OCI-M1 (cell line): Measurements from ENCODE around the gene TGFBR3L.
A peak's percentile ranks its signal among the peaks of the same experiment; 100 is the strongest.

Experiments used
- DNase-seq: peaks from one replicate; lab custom pipeline; 2025; lab: John Stamatoyannopoulos, UW

TGFBR3L gene

GRCh38 chr19:7914598-7915045 is at the start of gene TGFBR3L:
Gene TGFBR3L (plus strand): TSS chr19:7914830.
- no peak for DNase-seq

DNA sequence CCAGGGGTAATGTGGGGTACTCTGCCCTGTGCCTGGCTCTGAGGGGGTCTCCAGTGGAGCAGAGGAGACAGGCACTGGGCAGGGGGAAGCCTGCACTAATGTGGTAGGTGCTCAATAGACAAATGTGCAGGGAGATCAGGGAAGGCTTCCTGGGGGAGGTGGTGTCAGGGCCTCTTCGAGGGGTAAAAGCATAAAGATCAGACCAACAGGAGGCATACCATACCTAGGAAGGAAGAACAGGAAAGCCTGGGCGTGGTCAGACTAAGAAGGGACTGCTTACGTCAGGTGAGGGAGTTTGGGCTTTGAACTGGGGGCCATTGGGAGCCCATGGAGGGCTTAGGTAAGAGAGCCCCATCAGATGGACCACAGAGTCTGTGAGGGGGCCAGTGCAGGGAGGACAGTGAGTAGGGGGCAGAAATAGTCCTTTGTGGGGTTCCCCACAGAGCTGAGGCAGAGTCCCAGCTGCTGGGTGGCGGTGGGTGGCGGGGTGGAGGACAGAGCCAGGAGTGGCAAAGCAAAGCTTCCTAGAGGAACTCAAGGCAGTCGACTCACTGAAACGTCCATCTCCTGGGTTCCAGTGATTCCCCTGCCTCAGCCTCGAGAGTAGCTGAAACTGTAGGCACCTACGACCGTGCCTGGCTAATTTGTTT is 49.2 kb upstream of the TGFBR3L start:
- DNase-seq, result peak; percentile 28

- DNase-seq, result no peak
These were observed 48.1 kb upstream of the TGFBR3L start for GRCh38 chr19:7866399-7867091.

GRCh38 chr19:7867092-7867844 is 47.4 kb upstream of the TGFBR3L start:
- no peak for DNase-seq

DNA sequence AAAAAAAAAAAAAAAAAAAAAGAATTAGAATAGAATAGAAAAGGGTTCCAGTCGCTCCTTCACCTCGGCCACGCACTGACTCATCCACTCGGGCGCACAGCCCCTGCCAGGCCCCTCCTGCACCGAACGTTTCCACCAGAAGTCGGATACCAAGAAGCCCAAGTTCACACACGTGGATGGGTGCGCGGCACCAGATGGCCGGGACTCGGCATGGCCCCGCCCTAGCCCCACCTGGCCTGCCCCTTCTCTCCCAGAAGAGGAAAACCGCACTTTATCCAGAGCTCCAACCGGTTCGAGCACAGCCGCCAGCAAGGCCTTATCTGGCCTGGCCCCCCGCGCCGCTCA is 46.3 kb upstream of the TGFBR3L start:
- DNase-seq, result no peak

- peak; percentile 98 for DNase-seq
These were observed 45.8 kb upstream of the TGFBR3L start for GRCh38 chr19:7868671-7869452.

- peak; percentile 93 for DNase-seq
These were observed 45.1 kb upstream of the TGFBR3L start for GRCh38 chr19:7869453-7869909.

DNA sequence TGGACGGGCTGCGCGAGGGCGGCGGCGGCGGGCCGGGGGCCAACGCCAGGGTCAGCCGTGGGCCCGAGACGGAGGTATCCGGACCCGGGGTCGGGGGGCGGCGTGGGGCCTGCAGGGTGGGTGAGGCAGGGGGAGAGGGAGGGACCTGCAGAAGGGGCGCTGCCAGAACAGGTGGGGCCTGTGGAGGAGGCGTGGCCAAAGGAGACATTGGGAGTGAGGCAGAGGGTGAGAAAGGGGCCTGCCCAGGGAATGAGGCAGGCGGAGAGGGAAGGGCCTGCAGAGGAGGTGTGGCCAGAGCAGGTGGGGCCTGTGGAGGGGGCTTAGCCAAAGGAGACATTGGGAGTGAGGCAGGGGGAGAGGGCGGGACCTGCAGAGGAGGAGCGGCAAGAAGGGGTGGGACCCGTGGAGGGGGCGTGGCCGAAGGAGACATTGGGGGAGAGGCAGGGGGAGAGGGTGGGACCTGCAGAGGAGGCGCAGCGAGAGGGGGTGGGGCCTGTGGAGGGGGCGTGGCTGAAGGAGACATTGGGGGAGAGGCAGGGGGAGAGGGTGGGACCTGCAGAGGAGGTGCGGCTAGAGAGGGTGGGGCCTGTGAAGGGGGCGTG is 44.6 kb upstream of the TGFBR3L start:
- peak; percentile 98 for DNase-seq

- peak; percentile 99 for DNase-seq
These were observed 43.8 kb upstream of the TGFBR3L start for GRCh38 chr19:7870571-7871436.

- DNase-seq, result peak; percentile 99
These were observed 43.0 kb upstream of the TGFBR3L start for GRCh38 chr19:7871437-7872305.

DNA sequence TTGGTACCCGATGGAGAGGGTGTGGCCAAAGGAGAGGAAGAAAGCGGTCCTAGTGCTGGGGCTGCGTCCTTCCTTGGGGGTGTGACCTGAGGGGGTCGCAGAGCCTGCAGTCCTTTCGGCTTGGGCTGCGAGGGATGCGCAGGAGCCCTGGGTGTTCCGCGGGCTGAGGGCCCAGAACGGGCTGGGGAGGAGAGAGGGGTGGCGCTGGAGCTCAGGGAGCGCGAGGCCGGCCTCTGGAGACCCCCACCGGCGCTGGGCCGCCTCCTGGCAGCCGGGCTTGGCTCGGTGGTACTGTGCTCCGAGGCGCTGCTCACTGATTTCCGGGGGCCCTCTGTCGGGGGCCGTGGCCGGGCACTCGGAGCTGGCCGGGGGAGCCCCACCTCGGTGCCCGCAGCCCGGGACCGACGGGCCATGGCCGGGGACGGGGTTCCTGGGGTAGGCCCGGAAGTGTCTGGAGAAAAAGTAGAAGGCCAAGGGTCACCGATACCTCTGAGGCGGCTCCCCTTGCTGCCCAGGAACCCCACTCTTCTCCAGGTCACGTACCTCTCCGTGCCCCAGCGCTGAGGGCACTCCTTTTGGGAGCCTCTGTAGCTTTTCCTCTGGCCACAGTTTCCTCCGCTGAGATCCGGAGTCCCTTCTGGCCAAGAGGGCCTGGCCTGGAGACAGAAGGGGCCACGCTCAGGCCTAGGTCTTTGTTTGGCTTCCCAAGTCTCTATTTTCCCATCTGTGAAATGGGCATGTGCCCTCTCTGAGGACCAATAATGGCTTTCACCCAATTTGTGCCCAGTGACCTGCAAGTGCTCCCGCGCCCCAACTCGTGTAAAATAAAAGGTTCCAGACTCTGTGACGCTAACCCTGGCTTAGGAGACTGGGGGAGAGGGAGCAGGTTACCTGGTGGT is 42.1 kb upstream of the TGFBR3L start:
- no peak for DNase-seq

GRCh38 chr19:7873304-7874075 is 41.1 kb upstream of the TGFBR3L start:
- no peak for DNase-seq

- DNase-seq, result no peak
These were observed 40.3 kb upstream of the TGFBR3L start, which contains the start of gene PRR36 for GRCh38 chr19:7874076-7874896. Gene PRR36 (minus strand): TSS chr19:7874390. CDS start chr19:7873689, 701 bp downstream.

DNA sequence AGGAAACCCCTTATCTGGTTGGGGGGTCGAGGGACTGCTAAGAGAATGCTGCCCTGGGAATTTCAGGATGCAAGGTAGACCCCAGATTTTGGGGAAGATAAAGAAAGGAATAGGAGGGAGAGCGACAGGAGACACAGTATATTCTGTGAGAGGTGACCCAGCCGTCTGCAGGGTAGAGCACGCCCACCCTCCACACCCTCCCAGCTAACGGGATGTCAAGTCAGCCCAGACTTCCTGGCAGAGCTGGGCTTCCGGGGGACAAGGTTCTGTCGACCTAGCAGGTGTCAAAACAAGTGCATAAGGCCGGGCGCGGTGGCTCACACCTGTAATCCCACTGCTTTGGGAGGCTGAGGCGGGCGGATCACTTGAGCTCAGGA is 39.7 kb upstream of the TGFBR3L start:
- DNase-seq, result no peak

DNA sequence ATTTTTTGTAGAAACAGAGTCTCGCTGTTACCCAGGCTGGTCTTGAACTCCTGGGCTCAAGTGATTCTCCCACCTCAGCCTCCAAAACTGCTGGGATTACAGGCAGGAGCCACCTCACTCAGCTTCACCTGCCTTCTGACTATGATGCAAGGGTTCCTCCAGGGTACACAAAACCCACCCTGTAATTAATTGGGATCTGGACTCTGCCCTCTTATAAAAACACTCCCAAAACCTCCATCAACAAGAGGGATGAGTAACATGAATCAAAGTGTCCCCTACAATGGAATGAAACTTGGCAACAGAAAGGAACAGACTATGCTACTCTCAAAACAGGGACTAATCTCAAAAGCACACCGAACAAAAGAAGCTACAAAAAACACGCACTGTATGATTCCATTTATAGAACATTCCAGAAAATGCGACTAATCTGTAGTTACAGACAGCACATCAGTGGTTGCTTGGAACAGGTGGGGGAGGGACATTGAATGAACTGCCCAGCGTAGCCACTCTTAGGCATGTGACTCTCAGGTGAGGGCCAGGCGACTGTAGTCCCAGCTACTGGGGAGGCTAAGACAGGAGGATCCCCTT is 37.3 kb upstream of the TGFBR3L start:
- DNase-seq, result no peak

DNA sequence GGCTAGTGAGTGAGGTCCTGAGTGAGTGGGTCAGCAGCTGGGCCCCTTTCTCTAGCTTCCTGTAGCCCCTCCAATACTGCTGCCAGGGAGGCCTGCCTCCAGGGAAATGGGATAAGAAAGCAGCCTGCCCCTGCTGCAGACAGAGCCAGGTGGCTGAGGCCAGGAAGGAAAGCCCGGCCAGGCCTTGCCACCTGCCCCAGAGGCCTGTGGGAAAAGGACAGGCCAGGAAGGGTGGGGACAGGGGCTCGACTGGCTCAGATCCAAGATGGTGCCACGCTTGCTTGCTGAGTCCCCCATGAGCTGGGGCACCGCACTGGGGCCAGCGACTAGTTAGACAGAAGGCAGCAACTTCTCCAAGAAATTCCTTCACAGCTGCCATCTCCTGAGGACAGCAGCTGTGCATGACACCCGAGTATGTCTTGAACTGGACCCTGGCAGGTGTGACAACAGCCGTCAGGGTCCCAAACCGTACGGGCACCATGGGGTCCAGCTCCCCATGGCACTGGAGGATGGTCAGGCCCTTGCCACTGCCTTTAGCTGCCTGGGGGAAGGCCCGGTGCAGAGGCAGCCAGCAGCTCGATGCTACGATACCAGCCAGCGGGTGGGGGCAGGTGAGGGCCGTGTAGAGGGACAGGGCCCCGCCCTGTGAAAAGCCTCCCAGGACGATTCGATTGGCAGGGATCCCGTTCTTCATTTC is 35.4 kb upstream of the TGFBR3L start:
- no peak for DNase-seq
